ENCODE data around the gene CA12.

DNA sequence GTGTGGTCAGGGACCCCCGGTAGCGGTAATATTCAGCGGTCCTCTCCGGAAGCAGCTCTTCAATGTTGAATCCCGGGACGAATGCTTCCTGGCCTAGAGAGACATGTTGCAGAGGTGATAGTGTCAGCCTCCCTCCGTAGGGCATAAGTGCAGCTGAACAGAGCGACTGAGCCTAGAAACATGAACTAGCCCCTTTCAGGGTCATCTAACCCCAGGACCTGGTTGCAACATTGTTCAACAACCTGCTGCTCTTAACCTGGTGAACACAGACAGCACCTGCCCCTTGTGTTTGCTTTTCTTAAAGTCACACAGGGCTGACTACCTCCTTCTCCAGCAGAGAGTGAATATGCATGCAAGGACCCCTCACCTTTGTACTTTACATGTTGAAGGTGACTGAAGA lies 41.3 kb downstream of the CA12 start:
- TF ChIP-seq, protein P1, sequence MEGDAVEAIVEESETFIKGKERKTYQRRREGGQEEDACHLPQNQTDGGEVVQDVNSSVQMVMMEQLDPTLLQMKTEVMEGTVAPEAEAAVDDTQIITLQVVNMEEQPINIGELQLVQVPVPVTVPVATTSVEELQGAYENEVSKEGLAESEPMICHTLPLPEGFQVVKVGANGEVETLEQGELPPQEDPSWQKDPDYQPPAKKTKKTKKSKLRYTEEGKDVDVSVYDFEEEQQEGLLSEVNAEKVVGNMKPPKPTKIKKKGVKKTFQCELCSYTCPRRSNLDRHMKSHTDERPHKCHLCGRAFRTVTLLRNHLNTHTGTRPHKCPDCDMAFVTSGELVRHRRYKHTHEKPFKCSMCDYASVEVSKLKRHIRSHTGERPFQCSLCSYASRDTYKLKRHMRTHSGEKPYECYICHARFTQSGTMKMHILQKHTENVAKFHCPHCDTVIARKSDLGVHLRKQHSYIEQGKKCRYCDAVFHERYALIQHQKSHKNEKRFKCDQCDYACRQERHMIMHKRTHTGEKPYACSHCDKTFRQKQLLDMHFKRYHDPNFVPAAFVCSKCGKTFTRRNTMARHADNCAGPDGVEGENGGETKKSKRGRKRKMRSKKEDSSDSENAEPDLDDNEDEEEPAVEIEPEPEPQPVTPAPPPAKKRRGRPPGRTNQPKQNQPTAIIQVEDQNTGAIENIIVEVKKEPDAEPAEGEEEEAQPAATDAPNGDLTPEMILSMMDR (IDR thresholded peaks at IDR 0.05), result no peak
- no peak for TF ChIP-seq POLR2A (IDR thresholded peaks at IDR 0.05)

All from esophagus squamous epithelium (tissue), 4 donors.